Sigmoid colon (tissue), 7 donors: ENCODE data around the gene GRIK4. TPM values are rescaled to one million over a fixed set of nuclear protein-coding genes. Genes with fewer than 3 reads are reported as not detected.

Experiments used
- DNase-seq: peaks from one replicate; pipeline ENCODE4 v3.0.0-alpha.2; 2019
- H3K27ac ChIP-seq, 4 donors: fragments of 200-600 bp; sonication (generic); one replicate each; pipeline ENCODE4 v1.5.1; 2016 to 2019; ENCODE audit warnings: mild to moderate bottlenecking in 1 of 4
- H3K27me3 ChIP-seq, 3 donors: fragments of 200-600 bp; sonication (generic); one replicate each; pipeline ENCODE4 v1.5.1; 2019; ENCODE audit warnings: mild to moderate bottlenecking in 1 of 3
- H3K36me3 ChIP-seq, 4 donors: fragments of 200-600 bp; sonication (generic); one replicate each; pipeline ENCODE4 v1.5.1; 2016 to 2019
- H3K4me1 ChIP-seq, 4 donors: fragments of 200-600 bp; sonication (generic); one replicate each; pipeline ENCODE4 v1.5.1; 2017 to 2019
- H3K4me3 ChIP-seq, 4 donors: fragments of 200-600 bp; sonication (generic); one replicate each; pipeline ENCODE4 v1.5.1; 2017 to 2019; ENCODE audit warnings: mild to moderate bottlenecking in 2 of 4, moderate library complexity in 1 of 4
- H3K9me3 ChIP-seq, 4 donors: fragments of 200-600 bp in 3 of 4; sonication (generic) in 3 of 4; one replicate each; pipeline versions ENCODE4 v1.5.1 to v1.6.1; 2013 to 2019
- CTCF ChIP-seq, 4 experiments: fragments of 450-650 bp in 3 of 4; fragments of 200-600 bp in 1 of 4; IDR thresholded peaks; one replicate each; pipeline ENCODE4 v1.5.1; 2016 to 2019; ENCODE audit warnings: antibody characterized with exemption in 4 of 4, mild to moderate bottlenecking in 3 of 4, moderate library complexity in 2 of 4
- EP300 ChIP-seq, 4 donors: sonication (generic); formaldehyde crosslinking; IDR thresholded peaks; one replicate each; pipeline ENCODE4 v1.6.1; 2017; ENCODE audit warnings: antibody characterized with exemption in 4 of 4
- POLR2A ChIP-seq, 2 donors: fragments of 450-650 bp; IDR thresholded peaks; one replicate each; pipeline ENCODE4 v1.6.1; 2016; ENCODE audit warnings: antibody characterized with exemption in 2 of 2, mild to moderate bottlenecking in 2 of 2, moderate library complexity in 2 of 2
- POLR2AphosphoS5 ChIP-seq, 4 donors: sonication (generic); formaldehyde crosslinking; IDR thresholded peaks; one replicate each; pipeline ENCODE4 v1.6.1; 2017; ENCODE audit warnings: antibody characterized with exemption in 4 of 4
- WGBS, 2 donors: extraction: QIAGEN DNeasy Blood & Tissue Kit; methylation state at CpG; one replicate each; pipeline ENCODE4 v1.1.7; 2013; 5-methylcytosine and 5-hydroxymethylcytosine counted together
- intact Hi-C: fragments of 100-400 bp; cut with DNase I; formaldehyde crosslinking; loops from one replicate; pipeline ENCODE4 v1.15.1; 2023
- polyA plus RNA-seq, 3 donors: library from polyadenylated mRNA; stranded (reverse); fragments of 200-250 nt; gene quantifications; one replicate each; pipeline ENCODE4 v1.2.3, GENCODE V29; 2013
- total RNA-seq, 4 donors: library from RNA; depleted of rRNA; stranded (reverse); fragments of >200 nt; gene quantifications; one replicate each; pipeline ENCODE4 v1.1.0, GENCODE V29; 2016
- donor health status: healthy with polysubstance abuse.
- donor health status: Bipolar disorder and iron deficiency.
- donor health status: healthy.

The GRIK4 gene
- total and polyA plus RNA-seq, 7 donors, result 0.10 to 0.36 (median 0.27) TPM; not detected in 4

- TF ChIP-seq EP300 (IDR thresholded peaks at IDR 0.05) (no peak), CTCF (IDR thresholded peaks at IDR 0.05) (no peak), POLR2AphosphoS5 (IDR thresholded peaks at IDR 0.05) (no peak), POLR2A (IDR thresholded peaks at IDR 0.05) (no peak)
- H3K4me3 ChIP-seq, result no peak overlapping the region
Measured at GRCh38 chr11:120923866-120924508, 412.4 kb downstream of the GRIK4 start.

GRCh38 chr11:120925944-120926343 lies 414.4 kb downstream of the GRIK4 start:
- H3K4me1 ChIP-seq, result no peaks in the 10 kb centered on the region
- no peaks in the 10 kb centered on the region for H3K36me3 ChIP-seq
- intact Hi-C loops, result no loop called here
- H3K27ac ChIP-seq, result no peak overlapping the region
- WGBS, 2 donors, result 85 to 93% methylated on average over 2 of the region's 2 CpGs
- no peaks in the 10 kb centered on the region for H3K27me3 ChIP-seq
- no peak for DNase-seq
- H3K4me3 ChIP-seq, result no peak overlapping the region
- TF ChIP-seq POLR2A (IDR thresholded peaks at IDR 0.05) (no peak), POLR2AphosphoS5 (IDR thresholded peaks at IDR 0.05) (no peak), EP300 (IDR thresholded peaks at IDR 0.05) (no peak)
- H3K9me3 ChIP-seq, result no peaks in the 10 kb centered on the region

More at GRCh38 chr11:120923866-120924508, 412.4 kb downstream of the GRIK4 start:
- Histone ChIP-seq H3K27ac (no peak overlapping the region), H3K36me3 (no peaks in the 10 kb centered on the region), H3K27me3 (no peaks in the 10 kb centered on the region), H3K9me3 (no peaks in the 10 kb centered on the region), H3K4me1 (no peaks in the 10 kb centered on the region)
- DNase-seq, result no peak
- 83 to 85% methylated on average over 9 of the region's 9 CpGs for WGBS, 2 donors
- intact Hi-C loops, result no loop called here

GRCh38 chr11:120928627-120929026 lies 417.1 kb downstream of the GRIK4 start:
- H3K36me3 ChIP-seq, result no peaks in the 10 kb centered on the region
- 79 to 80% methylated on average over 14 of the region's 14 CpGs for WGBS, 2 donors
- DNase-seq, result no peak
- TF ChIP-seq POLR2AphosphoS5 (IDR thresholded peaks at IDR 0.05) (no peak), POLR2A (IDR thresholded peaks at IDR 0.05) (no peak), EP300 (IDR thresholded peaks at IDR 0.05) (no peak), CTCF (IDR thresholded peaks at IDR 0.05) (no peak)
- no peaks in the 10 kb centered on the region for H3K9me3 ChIP-seq
- no peaks in the 10 kb centered on the region for H3K4me1 ChIP-seq
- no peaks in the 10 kb centered on the region for H3K27me3 ChIP-seq
- H3K27ac ChIP-seq, result no peak overlapping the region
- intact Hi-C loops, result no loop called here
- H3K4me3 ChIP-seq, result no peak overlapping the region

- intact Hi-C loops, result no loop called here
- TF ChIP-seq POLR2A (IDR thresholded peaks at IDR 0.05), result no peak
- TF ChIP-seq EP300 (IDR thresholded peaks at IDR 0.05), result no peak
- no peak for TF ChIP-seq POLR2AphosphoS5 (IDR thresholded peaks at IDR 0.05)
- no peak for TF ChIP-seq CTCF (IDR thresholded peaks at IDR 0.05)
- no peaks in the 10 kb centered on the region for H3K4me1 ChIP-seq
- no peaks in the 10 kb centered on the region for H3K36me3 ChIP-seq
- DNase-seq, result no peak
- no peaks in the 10 kb centered on the region for H3K27me3 ChIP-seq
- no peaks in the 10 kb centered on the region for H3K9me3 ChIP-seq
- no peak overlapping the region for H3K27ac ChIP-seq
- no peak overlapping the region for H3K4me3 ChIP-seq
- WGBS, 2 donors, result 93 to 94% methylated on average over 11 of the region's 11 CpGs
Measured at GRCh38 chr11:120929090-120929489, 417.5 kb downstream of the GRIK4 start.

GRCh38 chr11:120929664-120930154 lies 418.2 kb downstream of the GRIK4 start:
- no peak overlapping the region for H3K27ac ChIP-seq
- no peak for TF ChIP-seq POLR2A (IDR thresholded peaks at IDR 0.05)
- peak in 1 of 4 experiments; percentile 21 for TF ChIP-seq CTCF (IDR thresholded peaks at IDR 0.05)
- intact Hi-C loops, result no loop called here
- no peaks in the 10 kb centered on the region for H3K27me3 ChIP-seq
- 32 to 34% methylated on average over 13 of the region's 13 CpGs for WGBS, 2 donors
- H3K9me3 ChIP-seq, result no peaks in the 10 kb centered on the region
- no peaks in the 10 kb centered on the region for H3K36me3 ChIP-seq
- no peaks in the 10 kb centered on the region for H3K4me1 ChIP-seq
- H3K4me3 ChIP-seq, result no peak overlapping the region
- DNase-seq, result no peak
